D721Med (cell line): ENCODE measurements around the gene ACYP2.

ENCODE experiments used
- DNase-seq: peaks from one replicate; pipeline ENCODE4 v3.0.0; 2011; ENCODE audit warnings: low spot score; ENCODE audit not compliant: insufficient read length
- FAIRE-seq: peaks from 2 replicates; lab custom pipeline; 2011; peaks lifted over from hg19 to GRCh38; lab: Jason Lieb, UNC
- CTCF ChIP-seq: IDR thresholded peaks from 2 replicates; pipeline ENCODE4 v1.5.1; 2012; ENCODE audit warnings: mild to moderate bottlenecking, control low read depth; ENCODE audit not compliant: insufficient read depth; ENCODE audit errors: missing control alignments

ACYP2 gene

GRCh38 chr2:54099370-54099769 is 16.0 kb upstream of the ACYP2 start:
- no peak for FAIRE-seq
- DNase-seq: no peak

GRCh38 chr2:54099829-54100585 is 15.4 kb upstream of the ACYP2 start:
- FAIRE-seq (no peak), DNase-seq (no peak)
- TF ChIP-seq CTCF: no peak

More at GRCh38 chr2:54099370-54099769, 16.0 kb upstream of the ACYP2 start:
- no peak for TF ChIP-seq CTCF

GRCh38 chr2:54100772-54101171 is 14.6 kb upstream of the ACYP2 start:
- DNase-seq (no peak), FAIRE-seq (no peak)
- TF ChIP-seq CTCF: no peak

GRCh38 chr2:54103454-54104314 is 11.7 kb upstream of the ACYP2 start:
- TF ChIP-seq CTCF: no peak
- no peak for DNase-seq
- no peak for FAIRE-seq

GRCh38 chr2:54106631-54107454 is 8.6 kb upstream of the ACYP2 start:
- DNase-seq (no peak), FAIRE-seq (no peak)
- TF ChIP-seq CTCF: peak; percentile 66

GRCh38 chr2:54107455-54107764 is 8.0 kb upstream of the ACYP2 start:
- DNase-seq (no peak), FAIRE-seq (no peak)
- TF ChIP-seq CTCF: no peak
